HepG2 (cell line): ENCODE measurements around the gene SMARCD1. TPM values are rescaled to one million over a fixed set of nuclear protein-coding genes. Genes with fewer than 3 reads are reported as not detected.

ENCODE experiments used
- ATAD3A ChIP-seq: sonication (generic); formaldehyde crosslinking; IDR thresholded peaks from 2 replicates; pipeline ENCODE4 v1.4.0; 2020; ENCODE audit warnings: missing genetic modification reagents
- E2F2 ChIP-seq: sonication (generic); formaldehyde crosslinking; IDR thresholded peaks from 2 replicates; pipeline ENCODE4 v1.4.0; 2020; ENCODE audit warnings: missing genetic modification reagents, borderline replicate concordance
- HOXA3 ChIP-seq: sonication (generic); formaldehyde crosslinking; IDR thresholded peaks from 2 replicates; pipeline ENCODE4 v1.5.0; 2020; ENCODE audit warnings: missing genetic modification reagents
- HOXD1 ChIP-seq: sonication (generic); formaldehyde crosslinking; IDR thresholded peaks from 2 replicates; pipeline ENCODE4 v1.5.0; 2020; ENCODE audit warnings: missing genetic modification reagents
- LCORL ChIP-seq, 2 experiments: fragments of 450-650 bp in 1 of 2; sonication (generic) in 1 of 2; formaldehyde crosslinking in 1 of 2; IDR thresholded peaks; 2 replicates each; pipeline versions ENCODE4 v1.5.0 to v1.6.1; 2017 to 2020; ENCODE audit warnings: antibody characterized with exemption in 1 of 2, missing genetic modification reagents in 1 of 2
- MAFF ChIP-seq: IDR thresholded peaks from 2 replicates; pipeline ENCODE4 v1.6.1; 2011; ENCODE audit warnings: low read depth, low read length, improper control_type of control experiment
- PBX2 ChIP-seq: IDR thresholded peaks from 2 replicates; pipeline ENCODE4 v1.6.1; 2016; ENCODE audit warnings: control low read depth
- PCBP1 ChIP-seq: fragments of 200-400 bp; formaldehyde crosslinking; IDR thresholded peaks from 2 replicates; pipeline ENCODE4 v1.6.1; 2017; ENCODE audit warnings: mild to moderate bottlenecking, low read depth, low read length, borderline replicate concordance
- PHB2 ChIP-seq: fragments of 450-650 bp; IDR thresholded peaks from 2 replicates; pipeline ENCODE4 v1.6.1; 2018; ENCODE audit not compliant: partially characterized antibody
- PHF8 ChIP-seq: sonication (generic); formaldehyde crosslinking; IDR thresholded peaks from 2 replicates; pipeline ENCODE4 v1.5.0; 2020; ENCODE audit warnings: missing genetic modification reagents
- SALL1 ChIP-seq: sonication (generic); formaldehyde crosslinking; IDR thresholded peaks from 2 replicates; pipeline ENCODE4 v1.8.0; 2022; ENCODE audit warnings: mild to moderate bottlenecking, missing genetic modification reagents
- ZFP1 ChIP-seq: IDR thresholded peaks from 2 replicates; pipeline ENCODE4 v1.6.1; 2016
- ZFP36L2 ChIP-seq: sonication (generic); formaldehyde crosslinking; IDR thresholded peaks from 2 replicates; pipeline ENCODE4 v1.4.0; 2020; ENCODE audit warnings: missing genetic modification reagents
- ZNF207 ChIP-seq: fragments of 450-650 bp; IDR thresholded peaks from 2 replicates; pipeline ENCODE4 v1.6.1; 2016; ENCODE audit warnings: antibody characterized with exemption, borderline replicate concordance
- ZNF646 ChIP-seq: sonication (generic); formaldehyde crosslinking; IDR thresholded peaks from 2 replicates; pipeline ENCODE4 v1.9.0; 2021; ENCODE audit warnings: mild to moderate bottlenecking, missing genetic modification reagents
- polyA plus RNA-seq, 8 experiments: library from polyadenylated mRNA; depleted of rRNA in 3 of 8; stranded (reverse) in 7 of 8; unstranded in 1 of 8; fragments of >200 nt; fragmentation: Illumina TruSeq in 4 of 8; extraction: Trizol in 4 of 8; gene quantifications; 2 replicates each; pipeline versions ENCODE4 v1.2.1 to v1.2.3, GENCODE V29; 2011 to 2016; ENCODE audit warnings: low read depth in 4 of 8, missing spikeins in 1 of 8, mixed read lengths in 1 of 8; ENCODE audit not compliant: insufficient read depth in 1 of 8
- total RNA-seq, 5 experiments: library from RNA; depleted of rRNA; stranded (reverse); fragments of >200 nt; fragmentation: Illumina TruSeq; extraction: Trizol; gene quantifications; 2 replicates each; pipeline ENCODE4 v1.2.3, GENCODE V29; 2016; ENCODE audit warnings: low read depth in 1 of 5
- TF ChIP-seq, protein P1 (sequence below): sonication (generic); formaldehyde crosslinking; IDR thresholded peaks from 2 replicates; pipeline ENCODE4 v1.4.0; 2020; ENCODE audit warnings: missing genetic modification reagents, borderline replicate concordance

Gene SMARCD1
- total and polyA plus RNA-seq, 2 of the 13 experiments (the other 11 are each of a cell fraction or from before 2014, with no cell fraction given), result 51.7 to 54.6 TPM

DNA sequence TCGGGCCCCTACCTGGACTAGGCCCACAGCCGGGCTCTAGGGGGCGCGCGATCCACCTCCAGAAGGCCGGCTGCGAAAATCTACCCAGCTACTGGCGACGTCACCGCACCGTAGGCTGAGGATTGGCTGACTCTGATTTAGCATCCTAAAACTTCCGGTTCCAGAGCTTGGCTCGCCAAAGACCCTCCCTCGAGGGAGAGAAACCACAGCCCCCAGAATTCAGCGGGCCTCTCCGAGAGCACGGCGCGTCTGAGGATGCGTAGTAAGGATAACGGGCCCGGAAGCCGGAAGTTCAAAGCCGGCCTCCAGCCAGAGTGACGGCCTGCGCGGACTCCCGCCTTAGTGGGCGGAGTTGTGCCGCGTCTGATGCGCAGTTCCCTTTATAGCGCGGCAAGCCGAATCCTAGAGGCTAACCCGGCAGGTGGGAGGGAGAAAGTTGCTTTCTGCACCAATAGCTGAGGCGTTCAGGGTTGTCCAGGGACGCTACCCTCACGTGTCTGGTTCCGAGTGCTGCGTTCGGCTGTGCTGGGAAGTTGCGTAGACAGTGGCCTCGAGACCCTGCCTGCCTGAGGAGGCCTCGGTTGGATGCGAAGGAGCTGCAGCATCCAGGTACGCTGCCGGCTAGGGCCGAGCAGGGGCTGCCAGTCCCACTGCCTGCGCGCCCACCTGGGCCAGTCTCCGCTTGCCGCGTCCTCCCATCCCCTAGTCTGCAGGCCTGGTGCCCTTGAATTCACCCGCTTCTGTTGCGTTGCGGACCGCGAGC is 26.7 kb downstream of the SMARCD1 start, which contains the start of gene COX14 (continued):
- TF ChIP-seq, protein P1, sequence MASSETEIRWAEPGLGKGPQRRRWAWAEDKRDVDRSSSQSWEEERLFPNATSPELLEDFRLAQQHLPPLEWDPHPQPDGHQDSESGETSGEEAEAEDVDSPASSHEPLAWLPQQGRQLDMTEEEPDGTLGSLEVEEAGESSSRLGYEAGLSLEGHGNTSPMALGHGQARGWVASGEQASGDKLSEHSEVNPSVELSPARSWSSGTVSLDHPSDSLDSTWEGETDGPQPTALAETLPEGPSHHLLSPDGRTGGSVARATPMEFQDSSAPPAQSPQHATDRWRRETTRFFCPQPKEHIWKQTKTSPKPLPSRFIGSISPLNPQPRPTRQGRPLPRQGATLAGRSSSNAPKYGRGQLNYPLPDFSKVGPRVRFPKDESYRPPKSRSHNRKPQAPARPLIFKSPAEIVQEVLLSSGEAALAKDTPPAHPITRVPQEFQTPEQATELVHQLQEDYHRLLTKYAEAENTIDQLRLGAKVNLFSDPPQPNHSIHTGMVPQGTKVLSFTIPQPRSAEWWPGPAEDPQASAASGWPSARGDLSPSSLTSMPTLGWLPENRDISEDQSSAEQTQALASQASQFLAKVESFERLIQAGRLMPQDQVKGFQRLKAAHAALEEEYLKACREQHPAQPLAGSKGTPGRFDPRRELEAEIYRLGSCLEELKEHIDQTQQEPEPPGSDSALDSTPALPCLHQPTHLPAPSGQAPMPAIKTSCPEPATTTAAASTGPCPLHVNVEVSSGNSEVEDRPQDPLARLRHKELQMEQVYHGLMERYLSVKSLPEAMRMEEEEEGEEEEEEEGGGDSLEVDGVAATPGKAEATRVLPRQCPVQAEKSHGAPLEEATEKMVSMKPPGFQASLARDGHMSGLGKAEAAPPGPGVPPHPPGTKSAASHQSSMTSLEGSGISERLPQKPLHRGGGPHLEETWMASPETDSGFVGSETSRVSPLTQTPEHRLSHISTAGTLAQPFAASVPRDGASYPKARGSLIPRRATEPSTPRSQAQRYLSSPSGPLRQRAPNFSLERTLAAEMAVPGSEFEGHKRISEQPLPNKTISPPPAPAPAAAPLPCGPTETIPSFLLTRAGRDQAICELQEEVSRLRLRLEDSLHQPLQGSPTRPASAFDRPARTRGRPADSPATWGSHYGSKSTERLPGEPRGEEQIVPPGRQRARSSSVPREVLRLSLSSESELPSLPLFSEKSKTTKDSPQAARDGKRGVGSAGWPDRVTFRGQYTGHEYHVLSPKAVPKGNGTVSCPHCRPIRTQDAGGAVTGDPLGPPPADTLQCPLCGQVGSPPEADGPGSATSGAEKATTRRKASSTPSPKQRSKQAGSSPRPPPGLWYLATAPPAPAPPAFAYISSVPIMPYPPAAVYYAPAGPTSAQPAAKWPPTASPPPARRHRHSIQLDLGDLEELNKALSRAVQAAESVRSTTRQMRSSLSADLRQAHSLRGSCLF (CRISPR knock-in tag), result no peak
- TF ChIP-seq ZNF207 (no peak), E2F2 (CRISPR knock-in tag) (no peak), LCORL (IDR thresholded peaks at IDR 0.05) (no peak), LCORL (CRISPR knock-in tag; IDR thresholded peaks at IDR 0.05) (peak; percentile 58; the same call in 1 of the 2 replicates), ZNF646 (peak; percentile 70; the same call in 1 of the 2 replicates), PCBP1 (no peak), MAFF (no peak), SALL1 (peak; percentile 61), ATAD3A (CRISPR knock-in tag) (no peak), ZFP1 (CRISPR knock-in tag) (no peak), HOXD1 (CRISPR knock-in tag) (no peak), HOXA3 (CRISPR knock-in tag) (peak; percentile 77), ZFP36L2 (CRISPR knock-in tag) (no peak), PBX2 (CRISPR knock-in tag) (peak; percentile 74), PHB2 (no peak), PHF8 (CRISPR knock-in tag) (peak; percentile 83)
